ENCODE data around the gene GPR108.
"Not testable (repeated sequence)": the region's sequence is repeated elsewhere in the genome, so short reads cannot be mapped to it uniquely, and the experiment has no call there.

GPR108 gene

DNA sequence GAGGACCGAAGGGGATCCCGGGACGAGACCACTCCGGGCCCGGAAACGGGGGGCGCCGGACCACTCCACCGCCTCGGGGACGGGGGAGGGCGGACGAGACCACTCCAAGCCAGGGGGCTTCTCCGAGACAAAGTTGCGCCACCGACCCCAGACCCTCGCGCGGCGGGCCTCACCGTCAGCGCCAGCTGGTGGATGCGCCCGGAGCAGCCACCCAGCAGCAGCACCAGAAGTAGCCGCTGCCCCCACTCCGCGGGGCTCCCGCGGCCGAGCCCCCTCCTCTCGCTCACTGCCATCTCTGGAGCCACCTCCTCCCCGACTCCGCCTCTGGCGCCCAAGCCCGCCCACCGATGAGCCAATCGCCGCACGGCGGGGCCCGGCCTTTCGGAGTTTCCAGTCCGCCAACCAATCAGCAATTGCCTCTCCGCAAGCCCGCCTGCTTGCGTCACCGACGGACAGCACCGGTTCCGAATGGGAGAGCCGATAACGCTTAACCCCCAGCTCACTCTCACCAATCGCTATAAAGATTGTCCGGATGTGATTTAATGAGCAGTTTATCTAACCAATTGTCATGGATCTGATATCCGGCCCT lies at the start of gene GPR108:
Gene GPR108 (minus strand): TSS at position 297 of the 589 bp plus-strand sequence. CDS start 4 bp downstream, at position 293.
- DNase-seq (ENCODE audit: low spot score), result peak; percentile 100

DNA sequence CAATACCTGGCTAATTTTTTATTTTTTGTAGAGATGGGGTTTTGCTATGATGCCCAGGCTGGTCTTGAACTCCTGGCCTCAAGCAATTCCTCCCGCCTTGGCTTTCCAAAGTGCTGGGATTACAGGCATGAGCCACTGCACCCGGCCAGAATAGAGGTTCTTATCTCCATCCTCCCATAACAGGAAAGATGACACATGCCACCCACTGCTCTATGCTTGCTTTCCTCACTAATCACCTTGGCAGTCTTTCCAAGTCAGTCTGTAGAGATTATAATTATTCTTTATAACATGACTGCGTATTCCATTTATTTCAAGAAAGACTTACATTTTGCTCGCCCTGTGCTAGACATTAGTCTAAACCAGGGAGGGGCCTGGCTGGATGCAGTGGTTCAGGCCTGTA lies 41.8 kb upstream of the GPR108 start:
- no peak for DNase-seq (ENCODE audit: low spot score)

DNA sequence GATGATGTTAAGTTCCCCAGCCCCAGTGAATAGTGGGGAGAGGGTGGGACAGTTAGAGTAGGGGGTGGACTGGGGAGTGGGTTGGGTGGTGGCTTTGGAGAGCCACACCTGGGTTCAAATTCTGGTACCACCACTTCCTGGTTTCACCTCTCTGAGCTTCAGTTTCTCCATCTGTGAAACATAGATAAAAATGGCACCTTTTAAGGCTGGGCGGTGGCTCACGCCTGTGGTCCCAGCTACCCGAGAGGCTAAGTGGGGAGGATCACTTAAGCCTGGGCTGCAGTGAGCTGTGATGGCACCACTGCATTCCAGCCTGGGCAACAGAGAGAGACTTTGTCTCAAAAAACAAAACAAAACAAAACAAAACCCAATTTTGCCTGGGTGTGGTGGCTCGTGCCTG lies 41.0 kb upstream of the GPR108 start:
- no peak for DNase-seq (ENCODE audit: low spot score)

DNA sequence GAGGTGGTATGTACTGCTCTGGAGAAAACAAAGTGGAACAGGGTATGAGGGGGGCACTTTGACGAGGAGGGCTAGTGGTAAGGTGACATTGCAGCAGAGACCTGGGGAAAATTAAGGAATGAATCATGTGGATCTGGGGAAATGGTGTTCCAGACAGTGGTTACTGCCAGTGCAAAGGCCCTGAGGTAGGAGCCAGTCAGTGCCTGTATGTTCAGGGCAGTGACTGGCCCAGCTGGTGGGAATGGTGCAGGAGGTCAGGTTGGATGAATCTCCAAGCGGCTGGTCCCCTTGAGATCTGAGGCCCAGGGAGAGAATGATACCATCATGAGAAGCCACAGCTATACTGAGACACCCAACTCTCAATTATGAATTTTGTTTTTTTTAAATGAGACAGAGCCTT lies 40.1 kb upstream of the GPR108 start:
- DNase-seq (ENCODE audit: low spot score), result no peak

DNA sequence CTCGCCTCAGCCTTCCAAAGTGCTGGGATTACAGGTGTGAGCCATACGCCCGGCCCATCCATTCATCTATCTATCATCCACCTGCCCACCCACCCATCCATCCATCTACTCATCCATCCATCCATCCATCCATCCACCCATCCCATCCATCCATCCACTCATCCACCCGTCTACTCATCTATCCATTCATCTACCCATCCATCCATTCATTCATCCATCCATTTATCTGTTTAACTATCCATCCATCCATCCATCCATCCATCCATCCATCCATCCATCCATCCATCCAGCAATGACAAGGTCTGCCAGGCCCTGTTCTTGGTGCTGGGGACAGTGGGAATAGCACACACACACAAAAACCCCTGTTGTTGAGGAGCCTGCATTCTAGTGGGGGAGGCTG lies 39.6 kb upstream of the GPR108 start:
- no peak for DNase-seq (ENCODE audit: low spot score)

DNA sequence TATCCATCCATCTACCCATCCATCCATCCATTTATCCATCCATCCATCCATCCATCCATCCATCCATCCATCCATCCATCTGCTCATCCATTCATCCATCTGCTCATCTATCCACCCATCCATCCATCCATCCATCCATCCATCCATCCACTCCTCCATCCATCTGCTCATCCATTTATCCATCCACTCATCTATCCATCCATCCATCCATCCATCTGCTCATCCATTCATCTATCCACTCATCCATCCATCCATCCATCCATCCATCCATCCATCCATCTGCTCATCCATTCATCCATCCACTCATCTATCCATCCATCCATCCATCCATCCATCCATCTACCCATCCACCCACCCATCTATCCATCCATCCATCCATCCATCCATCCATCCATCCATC lies 38.7 kb upstream of the GPR108 start:
- DNase-seq (ENCODE audit: low spot score), result not testable (repeated sequence)

DNA sequence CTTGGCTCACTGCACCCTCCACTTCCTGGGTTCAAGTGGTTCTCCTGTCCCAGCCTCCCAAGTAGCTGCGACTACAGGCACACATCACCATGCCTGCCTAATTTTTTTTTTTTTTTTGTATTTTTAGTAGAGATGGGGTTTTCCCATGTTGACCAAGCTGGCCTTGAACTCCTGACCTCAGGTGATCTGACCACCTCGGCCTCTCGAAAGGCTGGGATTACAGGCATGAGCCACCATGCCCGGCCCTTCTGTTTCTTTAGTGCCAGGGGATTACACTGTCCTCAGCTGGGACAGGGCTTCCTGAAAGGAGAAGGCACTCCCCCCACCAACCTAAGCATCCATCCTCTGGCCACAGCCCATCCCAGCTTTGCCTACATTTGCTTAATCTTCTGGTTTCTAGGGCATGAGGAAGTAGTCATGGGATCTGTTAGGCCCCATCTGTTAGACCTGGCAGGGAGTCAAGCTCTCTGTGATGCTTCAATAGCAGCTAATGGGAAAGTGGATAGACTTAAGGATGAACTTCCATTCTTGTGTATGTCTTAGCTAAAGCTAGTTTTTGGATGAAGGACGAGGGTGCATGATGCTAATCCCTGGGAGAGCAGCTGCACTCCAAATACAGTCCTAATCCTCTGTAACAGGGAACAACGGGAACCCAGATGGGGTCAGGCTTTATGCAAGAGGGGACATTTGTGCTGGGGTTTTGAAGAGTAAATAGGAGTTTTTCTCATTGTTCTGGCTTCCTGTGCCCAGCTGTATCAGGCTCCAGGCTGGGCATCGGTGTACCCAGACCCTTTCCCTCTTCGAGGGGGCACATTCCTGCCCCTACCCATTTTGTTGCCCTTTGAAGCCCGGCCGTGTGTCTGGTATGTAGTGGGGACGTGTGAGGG lies 37.7 kb upstream of the GPR108 start:
- DNase-seq (ENCODE audit: low spot score), result no peak

DNA sequence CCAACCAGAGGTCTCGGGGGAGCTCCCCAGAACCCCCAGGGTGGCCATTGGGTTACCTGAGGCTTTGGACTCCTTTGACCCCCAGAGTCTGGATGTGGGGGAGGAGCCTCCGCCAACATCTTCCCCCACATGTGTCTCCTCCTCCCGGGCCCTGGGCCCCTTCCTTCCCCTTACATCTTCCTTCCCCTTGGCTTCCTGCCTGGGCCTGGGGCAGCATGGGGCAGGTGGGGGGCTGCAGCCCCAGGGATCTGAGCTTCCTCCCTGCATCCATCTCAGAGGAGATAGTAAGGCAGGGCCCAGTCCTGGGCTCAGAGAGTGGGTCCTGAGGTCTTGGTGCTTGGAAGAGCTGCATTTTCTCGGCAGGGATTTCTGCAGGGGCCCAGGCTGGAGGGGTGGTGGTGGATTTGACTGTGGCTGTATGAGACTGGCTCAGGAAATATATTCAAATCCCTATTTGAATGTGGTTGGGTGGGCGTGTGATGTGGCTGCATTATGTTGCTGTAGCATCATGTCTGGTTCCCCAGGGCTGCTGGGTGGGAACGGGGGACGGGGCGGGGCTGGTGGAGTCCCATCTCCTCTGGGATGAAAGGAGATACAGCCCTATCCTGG lies 36.0 kb upstream of the GPR108 start:
- DNase-seq (ENCODE audit: low spot score), result no peak

DNA sequence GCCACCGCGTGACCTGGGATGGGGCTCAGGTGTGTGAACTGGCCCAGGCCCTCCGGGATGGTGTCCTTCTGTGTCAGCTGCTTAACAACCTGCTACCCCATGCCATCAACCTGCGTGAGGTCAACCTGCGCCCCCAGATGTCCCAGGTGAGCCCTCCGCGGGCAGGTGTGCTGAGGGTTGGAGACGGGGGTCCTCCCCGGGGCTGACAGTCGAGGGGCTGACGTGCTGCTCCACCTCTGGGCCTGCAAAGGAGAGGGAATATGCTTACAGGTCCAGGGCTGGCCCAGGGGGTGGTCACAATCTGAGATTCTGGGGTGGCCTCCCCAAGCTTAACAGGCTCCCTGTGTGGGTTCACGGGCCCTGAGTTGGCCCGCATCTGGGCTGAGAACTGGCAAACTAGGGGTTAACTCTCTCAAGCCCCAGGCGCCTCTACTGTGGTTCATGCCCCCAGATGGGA lies 35.5 kb upstream of the GPR108 start:
- DNase-seq (ENCODE audit: low spot score), result no peak

DNA sequence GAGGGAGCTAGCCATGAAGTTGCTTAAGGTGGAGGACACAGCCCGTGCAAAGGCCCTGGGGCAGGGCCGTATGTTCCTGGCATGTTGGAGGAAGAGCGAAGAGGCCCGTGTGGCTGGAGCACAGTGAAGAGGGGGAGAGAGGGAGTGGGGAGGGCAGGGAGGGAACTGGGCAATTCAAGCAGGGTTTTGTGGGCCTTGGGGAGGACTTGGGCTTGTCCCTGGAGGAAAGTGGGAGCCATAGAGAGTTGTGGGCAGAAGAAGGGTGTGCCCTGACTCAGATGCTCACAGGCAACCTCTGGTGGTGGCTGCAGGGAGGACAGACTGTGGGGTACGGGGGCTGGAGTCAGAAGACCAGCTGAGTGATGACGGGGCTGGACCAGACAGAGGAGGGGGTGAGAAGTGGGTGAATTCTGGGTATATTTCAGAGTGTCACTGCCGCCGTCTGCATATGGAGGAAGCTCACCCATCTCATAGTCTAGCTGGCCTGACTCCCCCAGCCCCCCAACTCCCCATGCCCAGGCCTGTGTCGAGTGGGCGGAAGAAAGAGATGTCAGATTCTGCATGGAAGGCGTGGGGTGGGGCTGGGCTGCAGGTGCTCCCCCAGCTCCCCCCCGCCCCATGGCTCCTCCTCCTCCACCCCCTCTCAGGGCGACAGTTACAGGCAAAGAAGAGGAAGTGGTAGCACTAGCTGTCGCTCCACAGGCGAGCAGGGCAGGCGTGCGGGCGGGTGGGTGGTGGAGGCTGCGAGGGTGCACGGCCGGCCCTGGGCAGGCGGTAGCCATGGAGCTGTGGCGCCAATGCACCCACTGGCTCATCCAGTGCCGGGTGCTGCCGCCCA lies 34.9 kb upstream of the GPR108 start, which contains the start of gene VAV1:
Gene VAV1 (plus strand): TSS at position 681 of the 838 bp plus-strand sequence. CDS start 100 bp downstream, at position 781.
- DNase-seq (ENCODE audit: low spot score), result no peak

DNA sequence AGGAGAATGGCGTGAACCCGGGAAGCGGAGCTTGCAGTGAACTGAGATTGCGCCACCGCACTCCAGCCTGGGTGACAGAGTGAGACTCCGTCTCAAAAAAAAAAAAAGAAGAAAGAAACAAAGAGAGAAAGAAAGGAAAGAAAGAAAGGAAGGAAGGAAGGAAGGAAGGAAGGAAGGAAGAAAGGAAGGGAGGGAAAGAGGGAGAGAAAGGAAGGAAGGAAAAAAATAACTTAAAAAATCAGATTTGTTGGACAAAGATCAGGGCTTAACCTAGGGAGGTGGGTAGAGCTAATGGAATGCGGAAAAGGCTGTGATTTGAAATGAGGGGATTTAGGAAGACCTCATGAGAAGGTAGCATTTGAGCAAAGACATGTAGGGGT lies 34.3 kb upstream of the GPR108 start:
- not testable (repeated sequence) for DNase-seq (ENCODE audit: low spot score)

DNA sequence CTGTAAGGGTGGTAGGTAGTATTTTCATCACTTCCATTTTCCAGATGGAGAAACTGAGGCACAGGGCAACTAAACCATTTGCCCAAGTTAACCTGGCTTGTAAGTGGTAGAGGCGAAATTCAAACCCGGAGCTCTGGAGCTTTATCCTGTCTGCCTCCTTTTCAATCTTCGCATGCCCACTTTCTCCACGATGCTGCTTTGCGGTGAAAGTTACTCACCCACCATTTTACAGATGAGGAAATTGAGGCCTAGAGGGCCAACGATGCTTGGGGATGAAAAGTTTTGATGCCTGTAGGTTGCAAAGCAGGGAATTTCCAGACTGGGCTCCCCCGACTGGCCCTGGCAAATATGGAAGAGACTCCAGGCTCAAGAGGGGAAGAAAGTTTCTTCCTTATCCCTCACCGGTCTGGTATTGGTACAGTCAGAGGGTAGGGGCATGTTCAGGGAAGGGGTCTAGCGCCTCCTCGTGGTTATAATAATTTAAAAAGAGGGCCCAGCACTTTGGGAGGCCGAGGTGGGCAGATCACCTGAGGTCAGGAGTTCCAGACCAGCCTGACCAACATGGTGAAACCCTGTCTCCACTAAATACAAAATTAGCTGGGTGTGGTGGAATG lies 31.7 kb upstream of the GPR108 start:
- DNase-seq (ENCODE audit: low spot score), result no peak

DNA sequence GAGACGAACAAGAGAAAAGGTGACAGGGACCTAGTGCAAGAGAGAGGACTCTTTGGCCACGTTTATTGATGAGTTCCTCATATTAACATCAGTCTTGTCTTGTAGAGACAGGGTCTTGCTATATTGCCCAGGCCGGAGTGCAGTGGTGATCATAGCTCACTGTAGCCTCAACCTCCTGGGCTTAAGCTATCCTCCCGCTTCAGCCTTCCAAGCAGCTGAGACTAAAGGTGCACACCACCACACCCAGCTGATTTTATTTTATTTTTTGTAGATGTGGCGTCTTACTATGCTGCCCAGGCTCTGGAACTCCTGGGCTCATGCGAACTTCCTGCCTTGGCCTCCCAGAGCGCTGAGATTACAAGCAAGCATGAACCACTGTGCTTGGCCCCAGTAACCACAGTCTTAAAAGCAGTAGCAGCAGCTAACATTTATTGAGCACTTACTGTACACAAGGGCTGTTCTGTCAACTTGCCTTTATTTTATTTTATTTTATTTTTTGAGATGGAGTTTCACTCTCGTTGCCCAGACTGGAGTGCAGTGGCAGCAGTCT lies 30.9 kb upstream of the GPR108 start:
- no peak for DNase-seq (ENCODE audit: low spot score)

DNA sequence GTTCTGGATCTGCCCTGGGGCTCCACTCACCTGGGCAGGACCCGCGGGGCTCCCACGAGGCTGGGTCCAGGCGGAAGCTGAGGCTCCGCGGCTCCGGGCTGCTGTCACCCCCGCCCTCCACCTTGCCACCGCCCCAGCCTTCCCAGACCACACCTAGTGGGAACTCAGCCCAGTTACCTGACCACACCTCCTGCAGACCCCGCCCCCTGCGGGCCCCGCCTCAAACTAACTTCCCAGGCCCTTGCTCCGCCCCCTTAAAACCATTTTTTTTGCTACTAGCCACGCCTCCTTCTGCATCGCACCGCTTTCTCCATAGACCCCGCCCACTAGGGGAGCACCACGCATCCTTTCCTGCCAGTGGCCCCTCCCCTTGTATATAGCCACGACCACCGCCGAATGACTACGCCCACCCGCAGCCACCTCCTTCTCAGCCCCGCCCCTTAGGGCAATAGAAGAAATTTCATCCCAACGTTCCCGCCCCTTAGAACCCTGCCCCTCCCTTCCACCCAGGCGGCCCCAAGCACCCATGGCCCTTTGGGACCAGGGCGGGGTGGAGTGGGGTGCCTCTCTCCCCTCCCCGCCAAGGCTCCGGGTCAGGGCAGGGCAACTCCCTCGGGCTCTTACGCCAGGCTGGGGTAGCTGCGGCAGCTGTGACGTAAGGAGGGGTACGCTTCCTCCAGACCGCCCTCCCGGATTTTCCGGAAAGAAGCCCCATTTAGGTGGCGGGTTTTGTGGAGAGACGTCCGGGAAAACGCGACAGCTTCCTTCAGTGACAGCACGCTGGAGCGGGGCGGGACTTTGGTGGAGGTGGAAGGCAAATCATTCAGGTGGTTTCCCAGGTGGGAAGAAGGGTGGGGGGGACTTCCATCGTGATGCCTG lies 30.2 kb upstream of the GPR108 start, which contains the start of gene SH2D3A:
Gene SH2D3A (minus strand): TSS at position 79 of the 879 bp plus-strand sequence. CDS start 3,687 bp downstream, outside the sequence.
- peak; percentile 89 for DNase-seq (ENCODE audit: low spot score)

DNA sequence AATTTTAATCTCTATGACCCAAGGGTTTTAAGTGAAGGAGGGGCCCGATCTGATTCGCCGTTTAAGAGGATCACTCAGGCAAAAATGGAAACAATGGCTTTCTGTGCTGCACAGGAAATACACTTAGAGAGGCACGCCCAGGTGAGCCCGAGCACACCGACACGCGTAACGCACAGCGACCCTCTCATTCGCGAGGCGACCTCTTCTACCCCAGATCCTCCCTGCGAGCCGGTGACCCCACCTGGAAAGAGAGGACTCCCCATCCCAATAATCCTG lies 29.6 kb upstream of the GPR108 start:
- DNase-seq (ENCODE audit: low spot score), result no peak

DNA sequence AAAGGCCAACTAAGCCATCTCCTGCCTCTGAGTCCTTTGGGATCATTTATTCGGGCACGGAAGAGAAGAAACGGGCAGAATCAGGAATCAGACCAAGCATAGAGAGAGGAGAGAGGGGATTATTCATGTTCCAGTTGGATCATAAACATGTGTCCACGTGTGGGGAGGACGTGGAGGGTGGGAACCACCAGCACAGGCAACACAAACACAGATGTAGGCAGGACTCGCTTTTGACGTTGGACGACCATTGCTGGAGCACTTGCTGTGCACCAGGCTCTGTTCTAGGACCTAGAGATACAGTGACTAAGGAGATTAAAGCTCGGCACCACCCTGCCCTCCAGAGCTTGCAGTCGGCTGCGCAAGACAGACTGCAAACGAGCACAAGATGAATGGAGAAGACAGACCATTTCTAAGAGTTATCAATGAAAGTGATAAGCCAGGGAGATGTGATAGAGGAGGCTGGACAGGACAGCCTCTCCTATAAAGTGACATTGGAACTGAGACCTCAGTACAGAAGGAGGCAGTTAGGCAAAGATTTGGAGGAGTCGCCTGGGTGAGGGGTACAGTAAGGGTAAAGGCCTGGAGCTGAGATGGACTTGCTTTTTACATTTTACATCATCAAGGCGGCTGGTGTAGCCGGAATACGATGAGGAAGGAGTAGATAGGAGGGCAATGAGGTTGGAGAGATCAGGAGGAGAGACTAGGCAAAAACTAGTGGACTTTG lies 29.1 kb upstream of the GPR108 start:
- no peak for DNase-seq (ENCODE audit: low spot score)

DNA sequence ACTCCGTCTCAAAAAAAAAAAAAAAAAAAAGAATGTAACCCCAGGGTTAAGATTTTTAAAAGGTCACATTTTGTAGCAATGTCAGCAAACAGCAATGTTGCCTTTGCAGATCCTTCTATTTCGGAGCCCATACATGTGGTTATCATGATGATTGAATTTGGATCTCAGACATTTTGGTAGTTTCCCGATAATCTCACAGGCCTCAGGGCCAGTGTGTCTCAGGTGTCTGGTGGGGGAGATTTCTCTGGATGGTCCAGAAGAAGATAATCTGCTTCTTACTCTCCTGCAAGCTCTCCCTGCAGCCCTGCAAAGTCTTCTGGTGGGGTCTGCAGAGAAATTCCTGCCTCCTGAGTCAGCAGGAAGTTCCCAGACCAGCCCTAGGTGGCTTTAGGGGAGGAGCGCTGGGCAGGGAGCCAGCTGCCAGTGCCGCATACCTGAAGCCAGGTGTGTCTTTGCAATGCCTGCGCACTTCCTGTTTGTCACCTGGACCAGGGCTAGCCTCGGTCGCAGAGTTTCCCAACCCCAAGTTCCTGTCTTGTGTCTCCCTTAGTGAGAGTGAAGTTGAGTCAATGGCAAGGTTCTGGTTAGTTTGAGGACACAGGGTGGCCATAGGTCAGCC lies 28.5 kb upstream of the GPR108 start:
- DNase-seq (ENCODE audit: low spot score), result no peak

DNA sequence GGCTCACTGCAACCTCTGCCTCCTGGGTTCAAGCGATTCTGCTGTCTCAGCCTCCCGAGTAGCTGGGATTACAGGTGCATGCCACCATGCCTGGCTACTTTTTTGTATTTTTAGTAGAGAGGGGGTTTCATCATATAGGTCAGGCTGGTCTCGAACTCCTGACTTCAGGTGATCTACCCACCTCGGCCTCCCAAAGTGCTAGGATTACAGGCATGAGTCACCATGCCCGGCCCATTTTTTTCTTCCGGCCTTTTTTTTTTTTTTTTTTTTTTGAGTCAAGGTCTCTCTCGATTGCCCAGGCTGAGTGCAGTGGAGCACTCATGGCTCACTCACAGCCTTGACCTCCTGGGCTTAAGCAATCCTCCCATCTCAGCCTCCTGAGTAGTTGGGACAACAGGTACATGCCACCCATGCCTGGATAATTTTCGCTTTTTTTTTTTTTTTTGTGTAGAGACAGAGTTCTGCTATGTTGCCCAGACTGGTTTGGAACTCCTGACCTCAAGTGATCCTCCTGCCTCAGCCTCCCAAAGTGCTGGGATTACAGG lies 24.9 kb upstream of the GPR108 start:
- DNase-seq (ENCODE audit: low spot score), result not testable (repeated sequence)

All from ecto neural progenitor cell (in vitro differentiated cells).